ENCODE data around the gene CPT2.
"Not testable (repeated sequence)": the region's sequence is repeated elsewhere in the genome, so short reads cannot be mapped to it uniquely, and the experiment has no call there.

DNA sequence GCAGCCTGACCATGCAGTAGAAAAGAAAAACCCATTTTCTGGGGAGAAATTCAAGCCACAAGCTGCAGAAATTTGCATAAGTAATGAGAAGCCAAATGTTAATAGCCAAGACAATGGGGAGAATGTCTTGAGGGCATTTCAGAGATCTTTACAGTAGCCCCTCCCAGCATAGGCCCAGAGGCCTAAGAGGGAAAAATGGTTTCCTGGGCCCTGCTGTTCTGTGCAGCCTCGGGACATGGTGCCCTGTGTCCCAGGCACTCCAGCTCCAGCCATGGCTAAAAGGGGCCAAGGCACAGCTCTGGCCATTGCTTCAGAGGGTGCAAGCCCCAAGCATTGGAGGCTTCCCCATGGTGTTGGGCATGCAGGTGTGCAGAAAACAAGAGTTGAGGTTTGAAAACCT, 8.9 kb downstream of the CPT2 start:
- TF ChIP-seq POLR2A, EP300 (IDR thresholded peaks at IDR 0.05): not testable (repeated sequence)
- TF ChIP-seq, protein P1, sequence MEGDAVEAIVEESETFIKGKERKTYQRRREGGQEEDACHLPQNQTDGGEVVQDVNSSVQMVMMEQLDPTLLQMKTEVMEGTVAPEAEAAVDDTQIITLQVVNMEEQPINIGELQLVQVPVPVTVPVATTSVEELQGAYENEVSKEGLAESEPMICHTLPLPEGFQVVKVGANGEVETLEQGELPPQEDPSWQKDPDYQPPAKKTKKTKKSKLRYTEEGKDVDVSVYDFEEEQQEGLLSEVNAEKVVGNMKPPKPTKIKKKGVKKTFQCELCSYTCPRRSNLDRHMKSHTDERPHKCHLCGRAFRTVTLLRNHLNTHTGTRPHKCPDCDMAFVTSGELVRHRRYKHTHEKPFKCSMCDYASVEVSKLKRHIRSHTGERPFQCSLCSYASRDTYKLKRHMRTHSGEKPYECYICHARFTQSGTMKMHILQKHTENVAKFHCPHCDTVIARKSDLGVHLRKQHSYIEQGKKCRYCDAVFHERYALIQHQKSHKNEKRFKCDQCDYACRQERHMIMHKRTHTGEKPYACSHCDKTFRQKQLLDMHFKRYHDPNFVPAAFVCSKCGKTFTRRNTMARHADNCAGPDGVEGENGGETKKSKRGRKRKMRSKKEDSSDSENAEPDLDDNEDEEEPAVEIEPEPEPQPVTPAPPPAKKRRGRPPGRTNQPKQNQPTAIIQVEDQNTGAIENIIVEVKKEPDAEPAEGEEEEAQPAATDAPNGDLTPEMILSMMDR (IDR thresholded peaks at IDR 0.05): not testable (repeated sequence)
